ENCODE results near the gene KLHL41.

DNA sequence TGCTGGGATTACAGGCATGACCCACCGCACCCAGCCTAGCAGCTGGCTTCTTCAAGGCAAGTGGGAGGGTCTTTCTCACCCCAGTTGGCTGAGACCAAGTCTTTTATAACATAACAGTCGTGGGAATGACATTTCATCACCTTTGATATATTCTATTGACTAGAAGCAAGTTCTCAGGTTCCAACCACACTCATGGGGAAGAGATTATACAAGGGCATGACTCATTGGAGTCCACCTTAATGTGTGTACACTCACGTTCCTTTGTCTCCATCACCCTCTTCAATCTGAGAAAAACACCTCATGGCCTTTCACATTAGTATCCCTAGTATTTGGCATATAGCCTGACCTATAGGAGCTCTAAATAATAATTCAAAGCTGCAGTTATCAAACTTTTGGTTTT, 33.0 kb upstream of the KLHL41 start:
- TF ChIP-seq, protein P1, sequence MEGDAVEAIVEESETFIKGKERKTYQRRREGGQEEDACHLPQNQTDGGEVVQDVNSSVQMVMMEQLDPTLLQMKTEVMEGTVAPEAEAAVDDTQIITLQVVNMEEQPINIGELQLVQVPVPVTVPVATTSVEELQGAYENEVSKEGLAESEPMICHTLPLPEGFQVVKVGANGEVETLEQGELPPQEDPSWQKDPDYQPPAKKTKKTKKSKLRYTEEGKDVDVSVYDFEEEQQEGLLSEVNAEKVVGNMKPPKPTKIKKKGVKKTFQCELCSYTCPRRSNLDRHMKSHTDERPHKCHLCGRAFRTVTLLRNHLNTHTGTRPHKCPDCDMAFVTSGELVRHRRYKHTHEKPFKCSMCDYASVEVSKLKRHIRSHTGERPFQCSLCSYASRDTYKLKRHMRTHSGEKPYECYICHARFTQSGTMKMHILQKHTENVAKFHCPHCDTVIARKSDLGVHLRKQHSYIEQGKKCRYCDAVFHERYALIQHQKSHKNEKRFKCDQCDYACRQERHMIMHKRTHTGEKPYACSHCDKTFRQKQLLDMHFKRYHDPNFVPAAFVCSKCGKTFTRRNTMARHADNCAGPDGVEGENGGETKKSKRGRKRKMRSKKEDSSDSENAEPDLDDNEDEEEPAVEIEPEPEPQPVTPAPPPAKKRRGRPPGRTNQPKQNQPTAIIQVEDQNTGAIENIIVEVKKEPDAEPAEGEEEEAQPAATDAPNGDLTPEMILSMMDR (IDR thresholded peaks at IDR 0.05): no peak
- TF ChIP-seq EP300 (IDR thresholded peaks at IDR 0.05) (no peak), POLR2AphosphoS5 (IDR thresholded peaks at IDR 0.05) (no peak), POLR2A (IDR thresholded peaks at IDR 0.05) (no peak)

All from upper lobe of left lung (tissue), 4 donors.